Measurements from ENCODE around the gene TMEM86A.

The TMEM86A gene

GRCh38 chr11:18713646-18714442, 15.3 kb downstream of the TMEM86A start:
- no peaks in the 10 kb centered on the region for H3K79me1 ChIP-seq (ENCODE audit: low read length)
- no peak for DNase-seq
- peaks cover 5% of the 10 kb centered on the region for H3K27me3 ChIP-seq (ENCODE audit: insufficient read depth, low read length)
- WGBS (ENCODE audit: extremely low coverage, insufficient coverage, insufficient read length): no CpG with 5 or more reads among the region's 26 CpGs
- H3K9me3 ChIP-seq (ENCODE audit: insufficient read depth, low read depth, low read length): peaks cover 7% of the 10 kb centered on the region
- H2BK5ac ChIP-seq (ENCODE audit: low read depth, low read length, poor library complexity): no peak overlapping the region
- no peak overlapping the region for H2AFZ ChIP-seq (ENCODE audit: insufficient read depth, low read length, poor library complexity)
- H3K79me2 ChIP-seq (ENCODE audit: control insufficient read depth, insufficient read depth, low read length, poor library complexity): no peaks in the 10 kb centered on the region
- H3K4me2 ChIP-seq (ENCODE audit: low read length): no peak overlapping the region
- no peak overlapping the region for H4K12ac ChIP-seq (ENCODE audit: low read depth, low read length)
- H3K4me1 ChIP-seq (ENCODE audit: control insufficient read depth in 1 of 2, insufficient read depth in 2 of 2, low read length in 2 of 2): no peaks in the 10 kb centered on the region
- no peak overlapping the region for H4K8ac ChIP-seq (ENCODE audit: low read depth, low read length)
- H2BK120ac ChIP-seq (ENCODE audit: insufficient read depth, low read length, poor library complexity): no peak overlapping the region
- no peak overlapping the region for H2AK5ac ChIP-seq (ENCODE audit: low read length)
- H3K23ac ChIP-seq (ENCODE audit: low read length): no peak overlapping the region
- no peak overlapping the region for H2BK12ac ChIP-seq (ENCODE audit: low read length)
- no peak overlapping the region for H3K18ac ChIP-seq (ENCODE audit: low read length)
- H3K4me3 ChIP-seq (ENCODE audit: low read depth, low read length): no peak overlapping the region
- no peaks in the 10 kb centered on the region for H3K36me3 ChIP-seq (ENCODE audit: control insufficient read depth in 1 of 2, insufficient read depth in 2 of 2, low read length in 2 of 2)
- no peak overlapping the region for H3K27ac ChIP-seq (ENCODE audit: low read depth, low read length)
- H3K4ac ChIP-seq (ENCODE audit: low read depth, low read length): no peak overlapping the region
- H3K9ac ChIP-seq (ENCODE audit: low read length): no peak overlapping the region
- no peak overlapping the region for H3K14ac ChIP-seq (ENCODE audit: low read length)
- no peak overlapping the region for H4K91ac ChIP-seq (ENCODE audit: low read depth, low read length)

DNA sequence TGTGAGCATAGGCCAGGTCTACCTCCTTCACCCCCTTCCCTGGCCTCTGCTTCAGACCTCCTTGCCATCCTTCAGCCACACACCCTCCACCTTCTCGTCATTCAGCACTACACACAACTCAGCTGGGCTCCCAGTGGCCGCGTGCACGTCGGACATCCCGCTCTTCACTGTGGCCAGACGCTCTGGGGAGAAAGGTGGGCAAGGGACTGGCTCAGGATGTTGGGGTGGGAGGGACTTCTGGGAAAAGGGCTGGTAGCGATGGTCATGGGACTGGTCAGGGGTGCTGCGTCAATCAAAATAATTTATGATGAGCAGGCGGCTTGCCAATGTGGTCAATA, 15.8 kb downstream of the TMEM86A start:
- H3K9ac ChIP-seq (ENCODE audit: low read length): no peak overlapping the region
- H2BK5ac ChIP-seq (ENCODE audit: low read depth, low read length, poor library complexity): no peak overlapping the region
- no peak overlapping the region for H3K14ac ChIP-seq (ENCODE audit: low read length)
- no peaks in the 10 kb centered on the region for H3K79me1 ChIP-seq (ENCODE audit: low read length)
- H3K18ac ChIP-seq (ENCODE audit: low read length): no peak overlapping the region
- H4K91ac ChIP-seq (ENCODE audit: low read depth, low read length): no peak overlapping the region
- no peaks in the 10 kb centered on the region for H3K36me3 ChIP-seq (ENCODE audit: control insufficient read depth in 1 of 2, insufficient read depth in 2 of 2, low read length in 2 of 2)
- H2AK5ac ChIP-seq (ENCODE audit: low read length): no peak overlapping the region
- H2BK12ac ChIP-seq (ENCODE audit: low read length): no peak overlapping the region
- H3K4me3 ChIP-seq (ENCODE audit: low read depth, low read length): no peak overlapping the region
- no peak overlapping the region for H4K12ac ChIP-seq (ENCODE audit: low read depth, low read length)
- H3K4me1 ChIP-seq (ENCODE audit: control insufficient read depth in 1 of 2, insufficient read depth in 2 of 2, low read length in 2 of 2): no peaks in the 10 kb centered on the region
- no peaks in the 10 kb centered on the region for H3K79me2 ChIP-seq (ENCODE audit: control insufficient read depth, insufficient read depth, low read length, poor library complexity)
- peaks cover 7% of the 10 kb centered on the region for H3K9me3 ChIP-seq (ENCODE audit: insufficient read depth, low read depth, low read length)
- H2AFZ ChIP-seq (ENCODE audit: insufficient read depth, low read length, poor library complexity): no peak overlapping the region
- peaks cover 5% of the 10 kb centered on the region for H3K27me3 ChIP-seq (ENCODE audit: insufficient read depth, low read length)
- no peak overlapping the region for H3K4me2 ChIP-seq (ENCODE audit: low read length)
- DNase-seq: no peak
- no peak overlapping the region for H2BK120ac ChIP-seq (ENCODE audit: insufficient read depth, low read length, poor library complexity)
- no CpG with 5 or more reads among the region's 10 CpGs for WGBS (ENCODE audit: extremely low coverage, insufficient coverage, insufficient read length)
- H3K4ac ChIP-seq (ENCODE audit: low read depth, low read length): no peak overlapping the region
- H4K8ac ChIP-seq (ENCODE audit: low read depth, low read length): no peak overlapping the region
- no peak overlapping the region for H3K23ac ChIP-seq (ENCODE audit: low read length)
- no peak overlapping the region for H3K27ac ChIP-seq (ENCODE audit: low read depth, low read length)

DNA sequence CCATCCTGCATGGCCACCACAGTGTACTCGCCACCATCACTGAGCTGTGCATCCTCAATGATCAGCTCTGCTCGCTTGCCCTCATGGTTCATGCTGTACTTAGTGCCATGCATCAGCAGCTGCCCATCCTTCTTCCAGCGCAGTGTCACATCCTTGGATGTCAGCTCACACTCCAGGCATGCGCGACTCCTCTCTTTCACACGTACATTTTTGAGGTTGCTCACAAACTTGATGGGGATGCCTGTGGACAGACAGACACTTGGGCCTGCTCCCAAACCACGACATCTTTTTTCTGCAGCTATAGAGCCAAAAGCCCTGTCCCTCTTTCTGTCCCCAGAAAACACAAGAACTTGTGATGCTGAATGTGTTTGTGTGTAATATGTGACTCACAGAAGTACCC, 16.9 kb downstream of the TMEM86A start:
- no peak overlapping the region for H3K23ac ChIP-seq (ENCODE audit: low read length)
- WGBS (ENCODE audit: extremely low coverage, insufficient coverage, insufficient read length): no CpG with 5 or more reads among the region's 7 CpGs
- H2AFZ ChIP-seq (ENCODE audit: insufficient read depth, low read length, poor library complexity): no peak overlapping the region
- no peak overlapping the region for H2BK12ac ChIP-seq (ENCODE audit: low read length)
- no peak for DNase-seq
- H3K27me3 ChIP-seq (ENCODE audit: insufficient read depth, low read length): peaks cover 5% of the 10 kb centered on the region
- no peak overlapping the region for H2BK5ac ChIP-seq (ENCODE audit: low read depth, low read length, poor library complexity)
- no peak overlapping the region for H3K4ac ChIP-seq (ENCODE audit: low read depth, low read length)
- H3K79me1 ChIP-seq (ENCODE audit: low read length): no peaks in the 10 kb centered on the region
- H2BK120ac ChIP-seq (ENCODE audit: insufficient read depth, low read length, poor library complexity): no peak overlapping the region
- H3K27ac ChIP-seq (ENCODE audit: low read depth, low read length): no peak overlapping the region
- H3K9me3 ChIP-seq (ENCODE audit: insufficient read depth, low read depth, low read length): peaks cover 7% of the 10 kb centered on the region
- H2AK5ac ChIP-seq (ENCODE audit: low read length): no peak overlapping the region
- no peak overlapping the region for H3K4me2 ChIP-seq (ENCODE audit: low read length)
- no peaks in the 10 kb centered on the region for H3K36me3 ChIP-seq (ENCODE audit: control insufficient read depth in 1 of 2, insufficient read depth in 2 of 2, low read length in 2 of 2)
- no peak overlapping the region for H3K14ac ChIP-seq (ENCODE audit: low read length)
- no peaks in the 10 kb centered on the region for H3K4me1 ChIP-seq (ENCODE audit: control insufficient read depth in 1 of 2, insufficient read depth in 2 of 2, low read length in 2 of 2)
- no peak overlapping the region for H3K18ac ChIP-seq (ENCODE audit: low read length)
- H4K91ac ChIP-seq (ENCODE audit: low read depth, low read length): no peak overlapping the region
- no peak overlapping the region for H3K9ac ChIP-seq (ENCODE audit: low read length)
- H3K4me3 ChIP-seq (ENCODE audit: low read depth, low read length): no peak overlapping the region
- no peak overlapping the region for H4K8ac ChIP-seq (ENCODE audit: low read depth, low read length)
- H3K79me2 ChIP-seq (ENCODE audit: control insufficient read depth, insufficient read depth, low read length, poor library complexity): no peaks in the 10 kb centered on the region
- H4K12ac ChIP-seq (ENCODE audit: low read depth, low read length): no peak overlapping the region

DNA sequence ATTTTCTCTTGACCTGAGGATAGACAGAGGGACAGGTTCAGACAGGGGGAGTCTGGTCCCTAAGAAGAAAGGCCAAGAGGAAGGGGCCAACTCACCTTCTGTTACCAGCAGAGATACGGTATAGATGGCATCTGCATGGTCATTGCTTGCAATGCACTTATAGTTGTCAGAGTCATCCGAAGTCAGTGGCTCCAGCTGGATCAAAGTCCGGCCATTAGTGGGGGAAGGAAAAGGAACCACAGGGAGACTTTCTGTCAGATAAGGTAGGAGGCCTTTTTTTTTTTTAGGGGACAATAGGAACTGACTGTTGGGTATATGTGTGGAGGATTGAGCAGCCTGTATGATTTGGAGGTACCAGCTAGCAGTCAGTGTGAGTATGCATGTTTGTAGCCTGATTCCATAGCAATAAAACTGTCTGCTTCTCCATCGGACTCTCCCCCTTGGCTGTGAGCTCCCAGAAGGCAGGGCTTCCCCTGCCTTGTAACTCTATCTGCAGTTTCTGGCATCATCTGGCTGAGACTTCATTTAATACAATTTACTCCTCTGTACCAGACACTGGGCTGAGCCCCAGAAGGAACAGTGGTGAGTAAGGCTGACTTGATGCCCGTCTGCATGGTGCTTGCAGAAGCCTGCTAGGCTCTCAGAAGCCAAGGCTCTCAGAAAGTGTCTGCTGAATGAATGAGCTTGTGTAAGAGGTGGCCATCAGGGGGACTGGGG, 21.7 kb downstream of the TMEM86A start:
- Histone ChIP-seq H4K12ac (ENCODE audit: low read depth, low read length) (no peak overlapping the region), H2AK5ac (ENCODE audit: low read length) (no peak overlapping the region), H2BK5ac (ENCODE audit: low read depth, low read length, poor library complexity) (no peak overlapping the region), H3K4me2 (ENCODE audit: low read length) (no peak overlapping the region), H3K27me3 (ENCODE audit: insufficient read depth, low read length) (peaks cover 5% of the 10 kb centered on the region), H3K14ac (ENCODE audit: low read length) (no peak overlapping the region), H3K23ac (ENCODE audit: low read length) (no peak overlapping the region), H2AFZ (ENCODE audit: insufficient read depth, low read length, poor library complexity) (no peak overlapping the region), H3K4me3 (ENCODE audit: low read depth, low read length) (no peak overlapping the region), H2BK120ac (ENCODE audit: insufficient read depth, low read length, poor library complexity) (no peak overlapping the region), H2BK12ac (ENCODE audit: low read length) (no peak overlapping the region), H3K79me2 (ENCODE audit: control insufficient read depth, insufficient read depth, low read length, poor library complexity) (no peaks in the 10 kb centered on the region), H3K27ac (ENCODE audit: low read depth, low read length) (no peak overlapping the region), H3K4ac (ENCODE audit: low read depth, low read length) (no peak overlapping the region), H3K18ac (ENCODE audit: low read length) (no peak overlapping the region), H3K9ac (ENCODE audit: low read length) (no peak overlapping the region), H4K8ac (ENCODE audit: low read depth, low read length) (no peak overlapping the region), H3K4me1 (ENCODE audit: control insufficient read depth in 1 of 2, insufficient read depth in 2 of 2, low read length in 2 of 2) (peaks cover 4 to 9% of the 10 kb centered on the region in 2 experiments), H3K79me1 (ENCODE audit: low read length) (no peaks in the 10 kb centered on the region), H3K36me3 (ENCODE audit: control insufficient read depth in 1 of 2, insufficient read depth in 2 of 2, low read length in 2 of 2) (no peaks in the 10 kb centered on the region), H4K91ac (ENCODE audit: low read depth, low read length) (no peak overlapping the region), H3K9me3 (ENCODE audit: insufficient read depth, low read depth, low read length) (peaks cover 2% of the 10 kb centered on the region)
- WGBS (ENCODE audit: extremely low coverage, insufficient coverage, insufficient read length): no CpG with 5 or more reads among the region's 5 CpGs
- no peak for DNase-seq
